ENCODE results near the gene SLC16A3.

- peak in 1 of 2 donors; percentile 79 for TF ChIP-seq POLR2A (IDR thresholded peaks at IDR 0.05)
- TF ChIP-seq, protein P1, sequence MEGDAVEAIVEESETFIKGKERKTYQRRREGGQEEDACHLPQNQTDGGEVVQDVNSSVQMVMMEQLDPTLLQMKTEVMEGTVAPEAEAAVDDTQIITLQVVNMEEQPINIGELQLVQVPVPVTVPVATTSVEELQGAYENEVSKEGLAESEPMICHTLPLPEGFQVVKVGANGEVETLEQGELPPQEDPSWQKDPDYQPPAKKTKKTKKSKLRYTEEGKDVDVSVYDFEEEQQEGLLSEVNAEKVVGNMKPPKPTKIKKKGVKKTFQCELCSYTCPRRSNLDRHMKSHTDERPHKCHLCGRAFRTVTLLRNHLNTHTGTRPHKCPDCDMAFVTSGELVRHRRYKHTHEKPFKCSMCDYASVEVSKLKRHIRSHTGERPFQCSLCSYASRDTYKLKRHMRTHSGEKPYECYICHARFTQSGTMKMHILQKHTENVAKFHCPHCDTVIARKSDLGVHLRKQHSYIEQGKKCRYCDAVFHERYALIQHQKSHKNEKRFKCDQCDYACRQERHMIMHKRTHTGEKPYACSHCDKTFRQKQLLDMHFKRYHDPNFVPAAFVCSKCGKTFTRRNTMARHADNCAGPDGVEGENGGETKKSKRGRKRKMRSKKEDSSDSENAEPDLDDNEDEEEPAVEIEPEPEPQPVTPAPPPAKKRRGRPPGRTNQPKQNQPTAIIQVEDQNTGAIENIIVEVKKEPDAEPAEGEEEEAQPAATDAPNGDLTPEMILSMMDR (IDR thresholded peaks at IDR 0.05) = no peak
Observed at GRCh38 chr17:82238472-82239201, 9.8 kb downstream of the SLC16A3 start.
